Measurements from ENCODE around the gene UCHL3. TPM values are rescaled to one million over a fixed set of nuclear protein-coding genes. Genes with fewer than 3 reads are reported as not detected.

The UCHL3 gene
- total RNA-seq (2014; rRNA removed; shearing (Covaris generic)) (63.0 and 64.6 TPM in 2 replicates), polyA plus RNA-seq (2016; fragmentation: Nextera tagmentation; extraction: Ambion mirVana) (130 and 143 TPM in 2 replicates)
- long read RNA-seq, transcript UCHL3-206 (8 exons, 1,050 nt): major isoform, 11 of 14 reads
- long read RNA-seq, partial matches to known transcripts: 2 of 14 reads
- long read RNA-seq, other reads (novel, unspliced or antisense): 1 of 14 reads

- Histone ChIP-seq H3K4me2 (peak within 1 kb of the TSS; percentile 96), H2AFZ (peak within 1 kb of the TSS; percentile 99), H3K27ac (ENCODE audit: low read depth) (0 out of 2 replicates have a peak within 1 kb of the TSS, but pooled peaks have one; percentile 62), H3K36me3 (ENCODE audit: insufficient read depth) (peaks cover 2% of the 10 kb centered on the region; the same call in 1 of the 2 replicates), H3K9me2 (ENCODE audit: insufficient read depth) (no peaks in the 10 kb centered on the region), H4K20me1 (replicated peaks; ENCODE audit: insufficient read depth) (no peaks in the 10 kb centered on the region), H3F3A (replicated peaks; ENCODE audit: low read depth) (no peaks in the 10 kb centered on the region), H3K27me3 (ENCODE audit: insufficient read depth) (no peaks in the 10 kb centered on the region), H3K4me3 (peak within 1 kb of the TSS; percentile 92), H3K79me2 (replicated peaks; ENCODE audit: insufficient read depth) (peaks cover 22% of the 10 kb centered on the region), H3K4me1 (ENCODE audit: insufficient read depth) (peaks cover 4% of the 10 kb centered on the region)
- ATAC-seq (peak; percentile 96), DNase-seq (ENCODE audit: low spot score) (peak; percentile 98)
- peak within 1 kb of the TSS; percentile 99 for H3K27ac Mint-ChIP-seq
- no peaks in the 10 kb centered on the region; the same call in 1 of the 3 replicates for H3K36me3 Mint-ChIP-seq (ENCODE audit: low read depth)
- peak within 1 kb of the TSS; percentile 97 for H3K4me3 Mint-ChIP-seq
- peaks cover 7% of the 10 kb centered on the region for H3K27me3 Mint-ChIP-seq (ENCODE audit: insufficient read depth, low read depth, poor library complexity)
- H3K9me3 Mint-ChIP-seq: no peaks in the 10 kb centered on the region
- peaks cover 12% of the 10 kb centered on the region for H3K4me1 Mint-ChIP-seq
- TF ChIP-seq ETS1 (IDR thresholded peaks at IDR 0.05): 0 out of 2 replicates have a peak, but pooled peaks have one; percentile 4
- peak; percentile 68 for TF ChIP-seq POLR2AphosphoS5 (IDR thresholded peaks at IDR 0.05; ENCODE audit: low read depth)
- peak; percentile 63 to 86 for TF ChIP-seq CTCF (conservative IDR thresholded peaks at IDR 0.05; ENCODE audit: low read depth in 2 of 2)
- TF ChIP-seq REST (IDR thresholded peaks at IDR 0.05; ENCODE audit: unreplicated experiment): no peak
Observed at GRCh38 chr13:75549262-75550158, at the start of gene UCHL3. UCHL3 (plus strand) TSS chr13:75549791; CDS start chr13:75549821, 30 bp downstream.

- ATAC-seq (no peak), DNase-seq (ENCODE audit: low spot score) (no peak)
- Histone ChIP-seq H3F3A (replicated peaks; ENCODE audit: low read depth) (no peaks in the 10 kb centered on the region), H3K27ac (ENCODE audit: low read depth) (no peak overlapping the region), H3K4me3 (no peak overlapping the region), H3K4me1 (ENCODE audit: insufficient read depth) (no peaks in the 10 kb centered on the region), H3K36me3 (ENCODE audit: insufficient read depth) (no peaks in the 10 kb centered on the region), H2AFZ (no peak overlapping the region), H4K20me1 (replicated peaks; ENCODE audit: insufficient read depth) (no peaks in the 10 kb centered on the region), H3K4me2 (no peak overlapping the region), H3K27me3 (ENCODE audit: insufficient read depth) (no peaks in the 10 kb centered on the region), H3K9me2 (ENCODE audit: insufficient read depth) (no peaks in the 10 kb centered on the region), H3K79me2 (replicated peaks; ENCODE audit: insufficient read depth) (no peaks in the 10 kb centered on the region)
- no peak overlapping the region for H3K27ac Mint-ChIP-seq
- H3K4me1 Mint-ChIP-seq: no peaks in the 10 kb centered on the region
- no peaks in the 10 kb centered on the region for H3K36me3 Mint-ChIP-seq (ENCODE audit: low read depth)
- H3K4me3 Mint-ChIP-seq: no peak overlapping the region
- H3K27me3 Mint-ChIP-seq (ENCODE audit: insufficient read depth, low read depth, poor library complexity): no peaks in the 10 kb centered on the region
- TF ChIP-seq EZH2phosphoT487 (IDR thresholded peaks at IDR 0.05; ENCODE audit: unreplicated experiment) (no peak), STAT1 (IDR thresholded peaks at IDR 0.05; ENCODE audit: unreplicated experiment) (no peak), EZH2 (IDR thresholded peaks at IDR 0.05; ENCODE audit: low read depth, unreplicated experiment) (no peak), ETS1 (IDR thresholded peaks at IDR 0.05) (no peak), ZNF114 (CRISPR knock-in tag; IDR thresholded peaks at IDR 0.05) (no peak), JUNB (IDR thresholded peaks at IDR 0.05; ENCODE audit: unreplicated experiment) (no peak), REST (IDR thresholded peaks at IDR 0.05; ENCODE audit: unreplicated experiment) (no peak), NANOG (IDR thresholded peaks at IDR 0.05; ENCODE audit: borderline replicate concordance) (no peak)
- no peaks in the 10 kb centered on the region for H3K9me3 Mint-ChIP-seq
Observed at GRCh38 chr13:75505327-75505726, 44.3 kb upstream of the UCHL3 start.

Data from GM23338 (cell line).